Measurements from ENCODE around the gene DNAJC6. TPM values are rescaled to one million over a fixed set of nuclear protein-coding genes. Genes with fewer than 3 reads are reported as not detected.

Gene DNAJC6
- total RNA-seq, result 4.8 and 8.7 TPM in 2 replicates

DNA sequence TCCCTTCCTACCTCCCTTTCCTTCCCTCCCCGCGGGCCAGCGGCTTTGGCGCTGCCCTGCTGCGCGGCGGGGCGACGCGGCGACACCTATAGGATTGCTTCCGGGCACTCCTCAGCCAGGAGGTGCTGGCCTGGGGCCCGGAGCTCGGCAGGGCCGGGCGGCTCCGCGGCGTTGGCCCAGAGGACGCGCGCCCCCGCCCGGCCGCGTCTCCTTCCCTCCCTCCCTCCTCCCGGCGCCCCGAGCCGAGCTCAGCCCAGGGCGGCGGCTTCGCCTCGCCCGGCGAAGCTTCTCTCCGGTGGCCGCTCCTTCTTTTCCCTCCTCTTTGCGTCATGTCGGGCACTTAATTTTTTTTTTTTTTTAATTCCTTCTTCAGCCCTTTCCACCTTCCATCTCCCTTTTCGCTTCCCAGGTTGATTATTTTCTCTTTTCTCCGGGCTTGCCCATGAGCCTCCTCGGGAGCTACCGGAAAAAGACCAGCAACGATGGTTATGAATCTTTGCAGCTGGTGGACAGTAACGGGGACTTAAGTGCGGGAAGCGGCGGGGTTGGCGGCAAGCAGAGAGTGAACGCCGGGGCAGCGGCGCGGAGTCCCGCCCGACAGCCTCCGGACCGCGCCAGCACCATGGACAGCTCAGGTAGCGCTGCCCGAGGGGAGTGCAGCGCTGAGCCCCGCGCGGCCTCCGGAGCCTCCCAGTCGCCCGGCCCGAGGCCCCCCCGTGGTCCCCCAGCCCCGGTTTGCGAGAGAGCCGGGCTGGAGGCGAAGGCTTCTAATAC, at the start of gene DNAJC6:
Gene DNAJC6 (plus strand): TSS at position 240 of the 774 bp plus-strand sequence. CDS start 203 bp downstream, at position 443.

DNA sequence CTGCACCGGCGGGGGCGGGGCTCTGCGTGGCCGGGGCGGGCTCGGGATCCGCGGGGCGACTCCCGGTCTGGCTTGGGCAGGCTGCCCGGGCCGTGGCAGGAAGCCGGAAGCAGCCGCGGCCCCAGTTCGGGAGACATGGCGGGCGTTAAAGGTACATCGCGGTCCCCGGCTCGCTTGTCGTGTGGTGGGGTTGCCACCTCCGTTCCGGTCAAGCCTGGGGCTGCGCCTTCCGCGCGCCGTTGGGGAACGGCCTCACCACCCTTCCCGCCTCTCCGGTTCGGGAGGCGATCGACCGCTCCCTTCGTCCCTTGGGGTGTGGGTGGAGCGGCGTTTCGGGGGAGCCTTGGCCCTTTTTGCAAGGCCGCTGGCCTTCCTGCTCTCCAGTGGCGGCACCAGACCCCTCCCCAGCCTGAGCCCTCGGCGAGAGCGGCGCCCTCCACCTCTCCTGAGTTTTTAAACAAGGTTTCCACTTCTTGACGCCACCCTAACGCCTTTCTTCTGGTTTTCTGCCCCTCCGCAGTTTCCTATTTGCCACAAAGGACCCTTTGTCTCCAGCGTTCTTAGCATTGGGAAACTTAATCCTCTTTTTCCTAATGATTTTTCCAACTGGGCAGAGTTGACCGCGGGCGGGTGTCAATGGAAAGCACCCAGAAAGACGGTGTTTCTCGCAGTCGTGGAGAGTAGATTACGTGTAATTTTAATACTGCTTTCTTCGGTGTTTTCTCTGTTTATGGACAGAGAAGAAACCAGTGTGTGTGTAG, 111.4 kb downstream of the DNAJC6 start, which contains the start of the genes LEPR and LEPROT:
Gene LEPR (plus strand): TSS at position 79 of the 761 bp plus-strand sequence. CDS start 144,898 bp downstream, outside the sequence.
Gene LEPROT (plus strand): TSS at position 79 of the 761 bp plus-strand sequence. CDS start 57 bp downstream, at position 136.

Other genes starting within 250 kb of the DNAJC6 start
- gene AK4, start 161.3 kb upstream of the DNAJC6 start, total RNA-seq, result 98.2 and 116 TPM in 2 replicates
- gene LEPR, start 111.1 kb downstream of the DNAJC6 start, total RNA-seq, result 10.0 and 37.2 TPM in 2 replicates
- gene LEPROT, start 111.1 kb downstream of the DNAJC6 start, total RNA-seq, result 37.4 and 51.6 TPM in 2 replicates

All from regular cardiac myocyte (primary cell).